Vagina (tissue), 2 donors: ENCODE measurements around the gene TOPAZ1. TPM values are rescaled to one million over a fixed set of nuclear protein-coding genes. Genes with fewer than 3 reads are reported as not detected.

Experiments used
- DNase-seq, 2 donors: peaks; one replicate each; pipeline ENCODE4 v3.0.0-alpha.2; 2017; ENCODE audit errors: extremely low spot score in 2 of 2
- H3K27ac ChIP-seq: fragments of 200-600 bp; sonication (generic); one replicate; pipeline ENCODE4 v1.5.1; 2019
- H3K27me3 ChIP-seq: fragments of 200-600 bp; sonication (generic); one replicate; pipeline ENCODE4 v1.5.1; 2019
- H3K36me3 ChIP-seq, 2 donors: fragments of 200-600 bp; sonication (generic); one replicate each; pipeline ENCODE4 v1.5.1; 2017 to 2019
- H3K4me1 ChIP-seq: fragments of 200-600 bp; sonication (generic); one replicate; pipeline ENCODE4 v1.5.1; 2019
- H3K4me3 ChIP-seq, 2 donors: fragments of 200-600 bp; sonication (generic); 1 replicate in 1 of 2; 2 replicates in 1 of 2; pipeline ENCODE4 v1.5.1; 2016 to 2019
- H3K9me3 ChIP-seq: fragments of 200-600 bp; sonication (generic); one replicate; pipeline ENCODE4 v1.5.1; 2019
- POLR2A ChIP-seq, 2 donors: fragments of 450-650 bp; IDR thresholded peaks; one replicate each; pipeline ENCODE4 v1.6.1; 2017; ENCODE audit warnings: antibody characterized with exemption in 2 of 2, mild to moderate bottlenecking in 2 of 2, moderate library complexity in 2 of 2
- POLR2AphosphoS5 ChIP-seq, 2 donors: sonication (generic); formaldehyde crosslinking; IDR thresholded peaks; one replicate each; pipeline ENCODE4 v1.9.0; 2017; ENCODE audit warnings: antibody characterized with exemption in 2 of 2, mild to moderate bottlenecking in 2 of 2, low read depth in 1 of 2; ENCODE audit not compliant: insufficient read depth in 1 of 2
- intact Hi-C: fragments of 100-400 bp; cut with DNase I; formaldehyde crosslinking; loops from one replicate; pipeline ENCODE4 v1.15.1; 2023
- total RNA-seq: library from RNA; depleted of rRNA; stranded (reverse); fragments of >200 nt; gene quantifications from one replicate; pipeline ENCODE4 v1.2.3, GENCODE V29; 2016
- TF ChIP-seq, protein P1 (sequence below), 3 experiments: fragments of 450-650 bp in 2 of 3; fragments of 200-600 bp in 1 of 3; sonication (generic) in 1 of 3; IDR thresholded peaks; one replicate each; pipeline ENCODE4 v1.5.1; 2017 to 2019; ENCODE audit warnings: antibody characterized with exemption in 3 of 3, mild to moderate bottlenecking in 2 of 3, moderate library complexity in 2 of 3

Gene TOPAZ1
- total RNA-seq, 1 donor from 2014 or later, result not detected

DNA sequence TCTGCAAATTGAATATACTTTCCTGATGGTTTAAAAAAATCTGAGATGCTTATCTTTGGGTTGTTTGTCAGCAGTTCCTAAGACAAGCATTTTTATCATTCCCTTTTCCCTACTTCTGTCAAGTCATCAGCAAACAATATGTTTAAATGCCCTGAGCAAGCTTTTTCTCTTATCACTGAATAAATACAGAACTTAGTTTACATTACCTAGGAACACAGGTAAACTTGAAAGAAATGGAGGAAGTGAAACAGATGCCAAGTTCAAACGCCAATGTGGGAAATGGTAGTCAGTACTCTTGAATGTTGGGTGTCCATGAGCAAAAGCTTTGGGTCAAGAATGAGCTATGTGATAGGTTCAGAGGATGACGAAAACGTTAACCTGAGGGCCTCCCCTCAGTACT, 79.6 kb downstream of the TOPAZ1 start:
- Histone ChIP-seq H3K4me1 (no peaks in the 10 kb centered on the region), H3K4me3 (no peak overlapping the region), H3K27me3 (no peaks in the 10 kb centered on the region), H3K36me3 (no peaks in the 10 kb centered on the region), H3K9me3 (no peaks in the 10 kb centered on the region), H3K27ac (no peak overlapping the region)
- intact Hi-C loops, result no loop called here
- no peak for DNase-seq
- no peak for TF ChIP-seq POLR2A (IDR thresholded peaks at IDR 0.05)
- TF ChIP-seq, protein P1, sequence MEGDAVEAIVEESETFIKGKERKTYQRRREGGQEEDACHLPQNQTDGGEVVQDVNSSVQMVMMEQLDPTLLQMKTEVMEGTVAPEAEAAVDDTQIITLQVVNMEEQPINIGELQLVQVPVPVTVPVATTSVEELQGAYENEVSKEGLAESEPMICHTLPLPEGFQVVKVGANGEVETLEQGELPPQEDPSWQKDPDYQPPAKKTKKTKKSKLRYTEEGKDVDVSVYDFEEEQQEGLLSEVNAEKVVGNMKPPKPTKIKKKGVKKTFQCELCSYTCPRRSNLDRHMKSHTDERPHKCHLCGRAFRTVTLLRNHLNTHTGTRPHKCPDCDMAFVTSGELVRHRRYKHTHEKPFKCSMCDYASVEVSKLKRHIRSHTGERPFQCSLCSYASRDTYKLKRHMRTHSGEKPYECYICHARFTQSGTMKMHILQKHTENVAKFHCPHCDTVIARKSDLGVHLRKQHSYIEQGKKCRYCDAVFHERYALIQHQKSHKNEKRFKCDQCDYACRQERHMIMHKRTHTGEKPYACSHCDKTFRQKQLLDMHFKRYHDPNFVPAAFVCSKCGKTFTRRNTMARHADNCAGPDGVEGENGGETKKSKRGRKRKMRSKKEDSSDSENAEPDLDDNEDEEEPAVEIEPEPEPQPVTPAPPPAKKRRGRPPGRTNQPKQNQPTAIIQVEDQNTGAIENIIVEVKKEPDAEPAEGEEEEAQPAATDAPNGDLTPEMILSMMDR (IDR thresholded peaks at IDR 0.05), result no peak
- no peak for TF ChIP-seq POLR2AphosphoS5 (IDR thresholded peaks at IDR 0.05; ENCODE audit: insufficient read depth in 1 of 2, low read depth in 1 of 2)

DNA sequence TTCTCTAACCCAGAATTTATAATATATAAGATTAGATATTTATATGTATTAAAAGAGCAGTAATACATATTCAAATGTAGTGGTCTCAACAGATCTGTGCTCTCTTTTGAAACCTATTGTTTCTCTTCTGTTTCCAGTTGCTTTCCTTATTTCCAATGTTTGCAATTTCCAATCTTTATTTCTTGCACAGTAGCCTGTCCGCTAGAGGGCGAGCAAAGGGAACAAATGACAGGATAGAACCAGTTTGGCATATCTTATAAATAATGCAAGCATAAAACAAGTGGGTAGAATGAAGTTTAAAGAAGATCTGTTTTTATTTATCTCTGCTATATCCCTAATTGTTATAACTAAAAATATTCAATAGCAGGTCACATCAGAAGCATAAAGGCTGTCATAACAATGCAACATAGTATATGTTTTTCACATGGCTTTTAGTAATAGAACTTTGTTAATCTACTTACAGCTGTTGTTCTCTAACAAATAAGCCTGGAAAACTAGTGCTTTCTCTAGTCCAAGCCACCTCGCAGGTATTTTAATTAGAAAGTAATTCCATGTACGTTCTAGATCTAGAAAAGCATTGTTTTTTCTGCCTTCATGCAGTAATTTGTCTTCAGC, 81.8 kb downstream of the TOPAZ1 start:
- Histone ChIP-seq H3K4me1 (no peaks in the 10 kb centered on the region), H3K4me3 (no peak overlapping the region), H3K27ac (no peak overlapping the region), H3K9me3 (no peaks in the 10 kb centered on the region), H3K36me3 (no peaks in the 10 kb centered on the region), H3K27me3 (no peaks in the 10 kb centered on the region)
- DNase-seq, result no peak
- TF ChIP-seq POLR2A (IDR thresholded peaks at IDR 0.05), result no peak
- TF ChIP-seq, protein P1 (IDR thresholded peaks at IDR 0.05), result peak; percentile 33 to 73 (median 51)
- peak in 1 of 2 donors; percentile 68 for TF ChIP-seq POLR2AphosphoS5 (IDR thresholded peaks at IDR 0.05; ENCODE audit: insufficient read depth in 1 of 2, low read depth in 1 of 2)
- intact Hi-C loops, result no loop called here

DNA sequence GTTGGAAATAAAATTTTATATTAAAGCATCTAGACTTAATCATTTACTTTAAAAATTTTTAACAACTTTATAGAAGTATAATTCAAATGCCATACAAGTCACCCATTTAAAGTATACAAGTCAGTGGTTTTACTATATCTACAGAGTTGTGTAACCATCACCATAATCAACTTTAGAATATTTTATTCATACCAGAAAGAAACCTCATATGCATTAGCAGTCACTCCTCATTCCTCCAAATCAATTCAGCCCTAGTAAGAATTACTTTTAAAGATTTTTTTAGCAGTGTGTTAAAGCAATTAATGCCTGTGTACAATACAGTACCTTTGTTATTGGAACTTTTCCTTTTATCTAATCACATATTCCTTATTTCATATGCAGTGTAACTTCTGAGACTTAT, 82.9 kb downstream of the TOPAZ1 start:
- H3K9me3 ChIP-seq, result no peaks in the 10 kb centered on the region
- DNase-seq, result no peak
- H3K4me3 ChIP-seq, result no peak overlapping the region
- no peaks in the 10 kb centered on the region for H3K36me3 ChIP-seq
- H3K4me1 ChIP-seq, result no peaks in the 10 kb centered on the region
- no peaks in the 10 kb centered on the region for H3K27me3 ChIP-seq
- intact Hi-C loops, result no loop called here
- TF ChIP-seq, protein P1 (IDR thresholded peaks at IDR 0.05), result no peak
- TF ChIP-seq POLR2AphosphoS5 (IDR thresholded peaks at IDR 0.05; ENCODE audit: insufficient read depth in 1 of 2, low read depth in 1 of 2) (no peak), POLR2A (IDR thresholded peaks at IDR 0.05) (no peak)
- no peak overlapping the region for H3K27ac ChIP-seq

DNA sequence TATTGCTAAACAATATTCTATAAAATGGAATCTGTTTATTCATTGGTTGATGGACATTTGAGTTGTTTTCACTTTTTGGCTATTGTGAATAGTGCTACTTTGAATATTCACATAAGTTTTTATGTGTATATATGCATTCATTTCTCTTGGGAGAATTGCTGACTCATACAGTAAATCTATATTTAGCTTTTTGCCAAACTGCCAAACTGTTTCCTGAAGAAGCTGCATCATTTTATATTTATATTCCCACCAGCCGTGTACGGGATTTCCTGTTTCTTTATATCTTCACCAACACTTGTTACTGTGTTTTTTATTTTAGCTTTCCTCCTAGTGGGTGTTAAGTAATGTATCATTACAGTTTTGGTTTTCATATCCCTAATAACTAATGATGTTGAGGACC, 84.3 kb downstream of the TOPAZ1 start:
- Histone ChIP-seq H3K27me3 (no peaks in the 10 kb centered on the region), H3K36me3 (no peaks in the 10 kb centered on the region), H3K27ac (no peak overlapping the region), H3K4me3 (no peak overlapping the region), H3K4me1 (no peaks in the 10 kb centered on the region), H3K9me3 (no peaks in the 10 kb centered on the region)
- DNase-seq, result no peak
- TF ChIP-seq POLR2A (IDR thresholded peaks at IDR 0.05), result no peak
- TF ChIP-seq POLR2AphosphoS5 (IDR thresholded peaks at IDR 0.05; ENCODE audit: insufficient read depth in 1 of 2, low read depth in 1 of 2), result no peak
- intact Hi-C loops, result no loop called here

DNA sequence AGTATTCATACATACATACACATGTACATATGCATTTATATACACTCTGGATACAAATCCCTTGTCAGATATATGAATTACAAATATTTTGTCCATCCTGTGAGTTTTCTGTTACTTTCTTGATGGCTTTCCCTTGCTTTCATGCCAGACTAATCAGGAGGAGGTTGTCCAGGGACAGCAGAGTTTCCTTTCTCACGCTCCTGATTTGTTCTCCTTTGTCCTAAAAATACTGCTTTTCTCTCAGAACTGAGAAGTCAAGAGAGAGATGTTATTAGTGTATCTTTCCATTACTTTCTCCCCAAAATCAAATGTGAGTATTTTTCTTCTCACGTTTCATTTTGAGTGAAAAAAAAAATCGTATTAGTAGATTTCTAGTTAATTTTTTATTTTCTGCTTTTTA, 84.8 kb downstream of the TOPAZ1 start:
- intact Hi-C loops, result no loop called here
- no peaks in the 10 kb centered on the region for H3K4me1 ChIP-seq
- DNase-seq, result no peak
- TF ChIP-seq, protein P1 (IDR thresholded peaks at IDR 0.05), result no peak
- TF ChIP-seq POLR2A (IDR thresholded peaks at IDR 0.05) (no peak), POLR2AphosphoS5 (IDR thresholded peaks at IDR 0.05; ENCODE audit: insufficient read depth in 1 of 2, low read depth in 1 of 2) (no peak)
- no peaks in the 10 kb centered on the region for H3K36me3 ChIP-seq
- H3K27ac ChIP-seq, result no peak overlapping the region
- no peaks in the 10 kb centered on the region for H3K27me3 ChIP-seq
- H3K4me3 ChIP-seq, result no peak overlapping the region
- H3K9me3 ChIP-seq, result no peaks in the 10 kb centered on the region
